Pancreas (tissue), 10 donors: ENCODE data around the gene ERBB4. TPM values are rescaled to one million over a fixed set of nuclear protein-coding genes. Genes with fewer than 3 reads are reported as not detected.

ENCODE experiments used
- ATAC-seq, 4 donors: fragments of 200-7000 bp; cut with Tn5 transposase; one replicate each; pipeline versions ENCODE4 v1.8.0 to v1.9.1; 2020; ENCODE audit warnings: mild to moderate bottlenecking in 4 of 4, moderate library complexity in 4 of 4
- DNase-seq, 6 donors: peaks; one replicate each; pipeline ENCODE4 v3.0.0-alpha.2; 2020
- FAIRE-seq: peaks from 2 replicates; lab custom pipeline; 2012; peaks lifted over from hg19 to GRCh38; lab: Jason Lieb, UNC
- H3K27ac ChIP-seq, 4 donors: fragments of 200-600 bp; sonication (generic); 1 replicate in 3 of 4; 2 replicates in 1 of 4; pipeline versions ENCODE4 v1.5.0 to v1.8.0; 2020
- H3K27me3 ChIP-seq, 4 donors: fragments of 200-600 bp; one replicate each; pipeline ENCODE4 v1.8.0; 2021
- H3K36me3 ChIP-seq, 3 donors: fragments of 200-600 bp; sonication (generic) in 1 of 3; one replicate each; pipeline versions ENCODE4 v1.5.0 to v1.8.0; 2020 to 2021
- H3K4me1 ChIP-seq, 3 donors: fragments of 200-600 bp; one replicate each; pipeline ENCODE4 v1.8.0; 2021
- H3K4me3 ChIP-seq, 4 donors: fragments of 200-600 bp; sonication (generic) in 2 of 4; one replicate each; pipeline versions ENCODE4 v1.5.0 to v1.8.0; 2020 to 2021
- H3K9me3 ChIP-seq, 4 donors: fragments of 200-600 bp; one replicate each; pipeline ENCODE4 v1.8.0; 2021
- WGBS, 2 donors: extraction: QIAGEN DNeasy Blood & Tissue Kit; methylation state at CpG; one replicate each; pipeline ENCODE4 v1.1.7; 2013; 5-methylcytosine and 5-hydroxymethylcytosine counted together
- intact Hi-C, 3 donors: fragments of 100-400 bp; cut with DNase I; formaldehyde crosslinking; loops; one replicate each; pipeline versions ENCODE4 v1.11.1 to v1.14.2; 2022
- polyA plus RNA-seq, 2 donors: library from polyadenylated mRNA; stranded (reverse); fragments of 200-250 nt; gene quantifications; one replicate each; pipeline ENCODE4 v1.2.3, GENCODE V29; 2013
- total RNA-seq, 6 donors: library from RNA; stranded (reverse); fragmentation: NEBNext Ultra II Directional in 4 of 6; extraction: Animal tissue kit (Norgen Biotek cat#: 25700) in 4 of 6; gene quantifications; one replicate each; pipeline versions ENCODE4 v1.2.1 to v1.2.4, GENCODE V29; 2021 to 2023
- TF ChIP-seq, protein P1 (sequence below), 4 donors: fragments of 200-600 bp; sonication (generic) in 3 of 4; IDR thresholded peaks; one replicate each; pipeline versions ENCODE4 v1.5.0 to v1.8.0; 2021; ENCODE audit warnings: antibody characterized with exemption in 4 of 4
- donor health status: healthy with polysubstance abuse.
- donor health status: DM: no; HTN: no; CAD: no; lungs with moderate emphysema.
- donor health status: DM: no; HTN: no; CAD: no.
- donor health status: control.
- donor health status: control.
- donor health status: Bipolar disorder and iron deficiency.
- donor health status: DM: yes; HTN: yes; CAD: no.
- donor health status: DM: no; HTN: no; CAD: no.
- donor health status: DM: no; HTN: no; CAD: no.
- donor health status: DM: yes; HTN: yes; CAD: no.

The ERBB4 gene
- total and polyA plus RNA-seq, 8 donors, result 0.30 to 5.0 (median 3.3) TPM

DNA sequence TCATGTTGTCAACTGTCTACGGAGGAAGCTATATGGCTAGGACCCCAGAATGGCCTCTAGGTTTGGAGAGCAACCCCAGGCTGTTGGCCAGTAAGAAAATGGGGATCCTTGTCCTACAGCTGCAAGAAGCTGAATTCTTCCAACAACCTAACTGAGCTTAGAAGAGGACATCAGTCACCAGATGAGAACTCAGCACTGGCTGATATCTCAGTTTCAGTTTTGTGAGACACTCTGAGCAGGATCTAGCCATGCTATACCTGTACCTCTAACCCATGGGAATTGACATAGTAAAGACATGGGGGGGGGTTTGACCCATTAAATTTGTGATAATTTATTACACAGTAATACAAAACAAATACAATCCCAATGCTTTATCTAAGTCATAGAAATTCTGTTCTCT, 312.5 kb downstream of the ERBB4 start:
- Histone ChIP-seq H3K27ac (no peak overlapping the region), H3K36me3 (no peaks in the 10 kb centered on the region), H3K4me3 (no peak overlapping the region), H3K27me3 (no peaks in the 10 kb centered on the region), H3K4me1 (peaks cover 0 to 5% (median 0%) of the 10 kb centered on the region in 3 donors), H3K9me3 (no peaks in the 10 kb centered on the region)
- no peak for DNase-seq
- intact Hi-C loops, result no loop called here
- no peak for FAIRE-seq
- WGBS, 2 donors, result 92 to 95% methylated on average over 1 of the region's 1 CpG
- TF ChIP-seq, protein P1, sequence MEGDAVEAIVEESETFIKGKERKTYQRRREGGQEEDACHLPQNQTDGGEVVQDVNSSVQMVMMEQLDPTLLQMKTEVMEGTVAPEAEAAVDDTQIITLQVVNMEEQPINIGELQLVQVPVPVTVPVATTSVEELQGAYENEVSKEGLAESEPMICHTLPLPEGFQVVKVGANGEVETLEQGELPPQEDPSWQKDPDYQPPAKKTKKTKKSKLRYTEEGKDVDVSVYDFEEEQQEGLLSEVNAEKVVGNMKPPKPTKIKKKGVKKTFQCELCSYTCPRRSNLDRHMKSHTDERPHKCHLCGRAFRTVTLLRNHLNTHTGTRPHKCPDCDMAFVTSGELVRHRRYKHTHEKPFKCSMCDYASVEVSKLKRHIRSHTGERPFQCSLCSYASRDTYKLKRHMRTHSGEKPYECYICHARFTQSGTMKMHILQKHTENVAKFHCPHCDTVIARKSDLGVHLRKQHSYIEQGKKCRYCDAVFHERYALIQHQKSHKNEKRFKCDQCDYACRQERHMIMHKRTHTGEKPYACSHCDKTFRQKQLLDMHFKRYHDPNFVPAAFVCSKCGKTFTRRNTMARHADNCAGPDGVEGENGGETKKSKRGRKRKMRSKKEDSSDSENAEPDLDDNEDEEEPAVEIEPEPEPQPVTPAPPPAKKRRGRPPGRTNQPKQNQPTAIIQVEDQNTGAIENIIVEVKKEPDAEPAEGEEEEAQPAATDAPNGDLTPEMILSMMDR (IDR thresholded peaks at IDR 0.05), result no peak
- ATAC-seq, result no peak

DNA sequence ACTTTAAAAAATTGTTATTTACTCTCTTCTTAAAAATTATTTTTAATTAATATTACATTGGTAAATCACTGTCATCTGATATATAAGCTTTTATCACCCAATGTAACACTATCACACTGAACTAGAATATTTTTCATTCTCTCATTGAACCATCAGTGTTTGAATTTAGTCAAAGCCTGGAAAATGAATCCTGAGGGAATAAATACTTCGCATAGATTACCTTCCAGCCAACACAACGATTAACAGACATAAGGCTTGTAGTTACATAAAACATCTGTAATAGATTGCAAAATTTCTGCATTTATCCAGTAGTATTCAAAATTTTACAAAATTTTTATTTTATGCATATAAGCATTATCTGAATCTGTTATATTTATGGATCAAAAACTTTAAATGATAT, 314.9 kb downstream of the ERBB4 start:
- Histone ChIP-seq H3K9me3 (no peaks in the 10 kb centered on the region), H3K4me3 (no peak overlapping the region), H3K4me1 (peaks cover 0 to 5% (median 0%) of the 10 kb centered on the region in 3 donors), H3K36me3 (no peaks in the 10 kb centered on the region), H3K27ac (no peak overlapping the region), H3K27me3 (no peaks in the 10 kb centered on the region)
- DNase-seq, result no peak
- intact Hi-C loops, result no loop called here
- WGBS, 2 donors, result 82 to 83% methylated on average over 2 of the region's 2 CpGs
- TF ChIP-seq, protein P1 (IDR thresholded peaks at IDR 0.05), result no peak
- no peak for ATAC-seq
- FAIRE-seq, result no peak

DNA sequence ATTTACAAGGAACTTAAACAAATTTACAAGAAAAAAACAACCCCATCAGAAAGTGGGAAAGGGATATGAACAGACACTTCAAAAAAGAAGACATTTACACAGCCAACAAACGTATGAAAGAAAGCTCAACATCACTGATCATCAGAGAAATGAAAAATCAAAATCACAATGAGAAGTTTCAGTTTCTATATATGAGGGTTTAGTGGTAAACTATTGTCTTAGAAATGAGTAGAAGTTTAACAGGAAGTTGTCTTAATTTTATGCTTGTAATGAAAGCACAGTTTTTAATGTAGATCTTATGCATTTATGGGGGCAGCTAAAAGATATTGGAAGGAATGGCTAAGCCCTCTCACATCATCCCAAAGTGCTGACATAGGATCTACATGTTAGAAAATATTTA, 325.4 kb downstream of the ERBB4 start:
- Histone ChIP-seq H3K4me3 (no peak overlapping the region), H3K9me3 (no peaks in the 10 kb centered on the region), H3K27ac (no peak overlapping the region), H3K27me3 (no peaks in the 10 kb centered on the region), H3K36me3 (no peaks in the 10 kb centered on the region), H3K4me1 (no peaks in the 10 kb centered on the region)
- ATAC-seq (no peak), FAIRE-seq (no peak), DNase-seq (no peak)
- WGBS, 2 donors, result 49 to 62% methylated on average over 1 of the region's 1 CpG
- intact Hi-C loops, result no loop called here
- TF ChIP-seq, protein P1 (IDR thresholded peaks at IDR 0.05), result no peak

DNA sequence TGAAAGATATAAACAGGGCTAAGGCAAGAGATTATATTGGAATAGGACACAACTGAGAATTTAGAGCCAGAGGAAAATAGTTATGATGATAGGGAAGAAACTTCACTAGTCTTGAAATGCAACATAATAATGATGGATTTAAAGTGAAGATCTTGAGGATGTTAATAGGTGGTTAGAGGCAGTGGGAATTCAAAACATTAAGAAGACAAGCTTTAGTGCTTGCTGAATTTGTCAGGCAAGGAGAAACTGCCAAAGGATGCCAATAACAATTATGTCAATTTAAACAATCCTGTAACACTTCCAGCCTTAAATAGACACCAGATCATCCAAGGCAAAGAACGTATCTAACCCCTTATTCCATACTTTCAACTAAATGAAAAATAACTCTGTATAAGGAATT, 330.1 kb downstream of the ERBB4 start:
- ATAC-seq (no peak), FAIRE-seq (no peak), DNase-seq (no peak)
- Histone ChIP-seq H3K4me3 (no peak overlapping the region), H3K9me3 (no peaks in the 10 kb centered on the region), H3K27ac (no peak overlapping the region), H3K27me3 (no peaks in the 10 kb centered on the region), H3K4me1 (no peaks in the 10 kb centered on the region), H3K36me3 (no peaks in the 10 kb centered on the region)
- TF ChIP-seq, protein P1 (IDR thresholded peaks at IDR 0.05), result no peak
- intact Hi-C loops, result no loop called here
- WGBS, 2 donors, result 74 to 80% methylated on average over 1 of the region's 1 CpG

DNA sequence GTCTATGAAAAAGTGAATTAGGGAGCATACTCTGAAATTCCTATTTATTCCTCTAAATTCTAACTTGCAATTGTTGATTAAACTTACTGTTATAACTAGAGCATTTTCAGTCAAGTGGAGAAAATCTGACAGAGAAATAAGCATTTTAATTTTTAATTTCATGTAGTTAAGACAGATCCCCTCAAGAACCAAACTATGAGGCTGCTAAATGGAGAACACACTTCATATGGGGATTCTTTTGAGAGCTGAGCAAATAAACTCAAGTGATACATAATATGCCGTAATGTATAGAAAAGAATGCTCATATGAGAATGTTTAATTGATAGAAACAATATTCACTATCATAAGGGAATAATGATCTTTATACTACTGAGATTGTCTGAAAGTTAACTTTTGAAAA, 340.8 kb downstream of the ERBB4 start:
- DNase-seq (no peak), ATAC-seq (no peak), FAIRE-seq (no peak)
- H3K27ac ChIP-seq, result no peak overlapping the region
- TF ChIP-seq, protein P1 (IDR thresholded peaks at IDR 0.05), result no peak
- no peaks in the 10 kb centered on the region for H3K36me3 ChIP-seq
- no peaks in the 10 kb centered on the region for H3K9me3 ChIP-seq
- H3K27me3 ChIP-seq, result no peaks in the 10 kb centered on the region
- intact Hi-C loops, result no loop called here
- H3K4me3 ChIP-seq, result no peak overlapping the region
- H3K4me1 ChIP-seq, result no peaks in the 10 kb centered on the region
- WGBS, 2 donors, result 95 to 96% methylated on average over 1 of the region's 1 CpG
